NCI-H82 treated with DMSO at 0.1 percent for 48 hours (cell line): ENCODE results near the gene PRAMEF11.

ENCODE experiments used
- DNase-seq: peaks from one replicate; lab custom pipeline; 2025; ENCODE audit not compliant: unreplicated experiment; lab: John Stamatoyannopoulos, UW

PRAMEF11 gene

GRCh38 chr1:12774801-12775345, 56.3 kb downstream of the PRAMEF11 start:
- DNase-seq: no peak
